Measurements from ENCODE around the gene SDE2. TPM values are rescaled to one million over a fixed set of nuclear protein-coding genes. Genes with fewer than 3 reads are reported as not detected.

The SDE2 gene
- total and polyA plus RNA-seq, 2 of the 8 experiments (the other 6 are each of a cell fraction or from before 2014, with no cell fraction given) = 8.5 to 16.7 TPM

DNA sequence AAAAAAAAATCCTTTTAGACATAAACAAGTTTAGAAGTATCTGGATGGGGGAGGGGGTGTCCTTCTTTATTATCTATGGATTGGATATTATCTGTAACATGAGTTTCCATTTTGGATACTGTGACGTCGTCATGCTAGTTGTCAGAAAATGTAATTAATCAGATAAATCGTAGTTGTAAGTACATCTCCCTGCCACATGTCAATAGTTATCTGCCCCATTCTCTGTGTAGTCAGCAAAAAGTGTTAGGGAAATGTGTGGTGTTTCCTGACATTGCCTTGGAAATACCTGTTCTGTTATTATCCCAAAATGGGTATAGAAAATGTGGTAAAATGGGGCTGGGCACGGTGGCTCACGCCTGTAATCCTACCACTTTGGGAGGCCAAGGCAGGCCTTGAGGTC, 24.6 kb upstream of the SDE2 start:
- no peaks in the 10 kb centered on the region for H3K79me2 ChIP-seq (ENCODE audit: control insufficient read depth in 1 of 2, insufficient read depth in 2 of 2, low read length in 2 of 2)
- H2AFZ ChIP-seq (ENCODE audit: low read length) = no peak overlapping the region
- no peak overlapping the region for H2BK15ac ChIP-seq (ENCODE audit: low read length)
- no peak overlapping the region for H3K4me2 ChIP-seq (ENCODE audit: insufficient read depth in 1 of 2, low read depth in 2 of 2, low read length in 2 of 2)
- no peak overlapping the region for H2BK12ac ChIP-seq (ENCODE audit: low read depth, low read length)
- no peak overlapping the region for H4K5ac ChIP-seq (ENCODE audit: insufficient read length, low read depth, low read length)
- no peak overlapping the region for H3K18ac ChIP-seq (ENCODE audit: extremely low read depth, low read length)
- no peaks in the 10 kb centered on the region for H3K9me3 ChIP-seq (ENCODE audit: insufficient read depth in 2 of 2, low read depth in 1 of 2, low read length in 1 of 2)
- WGBS, 2 experiments (ENCODE audit: extremely low coverage in 1 of 2, insufficient coverage in 1 of 2, insufficient read length in 1 of 2, insufficient replicate concordance in 2 of 2, low coverage in 1 of 2, low lambda C conversion rate in 2 of 2, missing lambda C conversion rate in 1 of 2) = 84% methylated on average over 5 of the region's 5 CpGs; no CpG with 5 or more reads in 1 of the 2 experiments
- H3K36me3 ChIP-seq (ENCODE audit: control insufficient read depth in 2 of 4, insufficient read depth in 4 of 4, low read length in 3 of 4) = no peaks in the 10 kb centered on the region
- FAIRE-seq (no peak), DNase-seq (ENCODE audit: low read depth in 1 of 2, low spot score in 2 of 2) (no peak)
- H2AK5ac ChIP-seq (ENCODE audit: low read depth, low read length) = no peak overlapping the region
- no peaks in the 10 kb centered on the region for H3K27me3 ChIP-seq (replicated peaks in 1 of 4; ENCODE audit: control insufficient read depth in 3 of 4, extremely low read depth in 1 of 4, insufficient read depth in 3 of 4, low read length in 3 of 4)
- no peak overlapping the region for H2BK120ac ChIP-seq (replicated peaks; ENCODE audit: low read depth, low read length)
- H3K4me3 ChIP-seq (ENCODE audit: extremely low read depth in 1 of 4, insufficient read depth in 2 of 4, low read depth in 3 of 4, low read length in 4 of 4) = no peak overlapping the region
- no peak overlapping the region for H2BK20ac ChIP-seq (ENCODE audit: low read length)
- H3K23ac ChIP-seq (ENCODE audit: insufficient read length) = no peak overlapping the region
- H3K56ac ChIP-seq (replicated peaks; ENCODE audit: insufficient read length, low read depth, low read length) = no peak overlapping the region
- H3K27ac ChIP-seq (ENCODE audit: low read depth, low read length) = no peak overlapping the region
- H3K23me2 ChIP-seq (ENCODE audit: low read depth, low read length) = no peaks in the 10 kb centered on the region
- no peak overlapping the region for H2BK5ac ChIP-seq (ENCODE audit: low read depth, low read length)
- H3K4me1 ChIP-seq (replicated peaks in 1 of 4; ENCODE audit: control insufficient read depth in 3 of 4, insufficient read depth in 4 of 4, low read length in 3 of 4) = no peaks in the 10 kb centered on the region
- H4K20me1 ChIP-seq (replicated peaks in 1 of 2; ENCODE audit: control insufficient read depth in 1 of 2, insufficient read depth in 2 of 2, low read length in 2 of 2) = no peaks in the 10 kb centered on the region
- no peak overlapping the region for H4K91ac ChIP-seq (replicated peaks; ENCODE audit: insufficient read length, low read length)
- no peak overlapping the region for H3K9ac ChIP-seq (replicated peaks in 1 of 4; ENCODE audit: extremely low read depth in 1 of 4, low read depth in 3 of 4, low read length in 3 of 4)
- ChIA-PET CTCF (ENCODE audit: partially characterized antibody) (interaction anchor here (1.3 kb wide), 1 partner anchor 10 kb away, joined by 4 read pairs; no protein-coding TSS in a partner anchor), POLR2A (ENCODE audit: partially characterized antibody) (interaction anchor here (0.8 kb wide), 1 partner anchor 24 kb away, joined by 3 read pairs; no protein-coding TSS in a partner anchor)
- H4K8ac ChIP-seq (ENCODE audit: extremely low read depth, insufficient read depth, low read length) = no peak overlapping the region
- H3K4ac ChIP-seq (replicated peaks; ENCODE audit: insufficient read length, low read depth, low read length) = no peak overlapping the region
- no peak overlapping the region for H3K14ac ChIP-seq (ENCODE audit: insufficient read length)
- no peaks in the 10 kb centered on the region for H3K79me1 ChIP-seq (ENCODE audit: low read depth, low read length)
- TF ChIP-seq SP4 (IDR thresholded peaks at IDR 0.05; ENCODE audit: low read length) (no peak), RAD21 (IDR thresholded peaks at IDR 0.05 in 1 of 2, conservative IDR thresholded peaks at IDR 0.05 in 1 of 2; ENCODE audit: low read depth in 2 of 2, low read length in 2 of 2) (no peak), E2F6 (IDR thresholded peaks at IDR 0.05) (no peak), NANOG (IDR thresholded peaks at IDR 0.05; ENCODE audit: insufficient read depth, low read depth, low read length, poor library complexity, severe bottlenecking) (no peak), ZNF274 (IDR thresholded peaks at IDR 0.05; ENCODE audit: borderline replicate concordance, extremely low read depth, low read length) (no peak)

All from H1 (cell line).